Suprapubic skin (tissue), 4 donors: Measurements from ENCODE around the gene ROBO2.

ENCODE experiments used
- CTCF ChIP-seq, 2 donors: fragments of 200-600 bp in 1 of 2; fragments of 450-650 bp in 1 of 2; sonication (generic) in 1 of 2; IDR thresholded peaks; one replicate each; pipeline ENCODE4 v1.5.1; 2016 to 2019; ENCODE audit warnings: antibody characterized with exemption in 2 of 2, mild to moderate bottlenecking in 1 of 2, moderate library complexity in 1 of 2
- POLR2A ChIP-seq, 2 donors: fragments of 450-650 bp; IDR thresholded peaks; one replicate each; pipeline ENCODE4 v1.6.1; 2017; ENCODE audit warnings: antibody characterized with exemption in 2 of 2, mild to moderate bottlenecking in 2 of 2, moderate library complexity in 2 of 2
- POLR2AphosphoS5 ChIP-seq, 3 donors: sonication (generic); formaldehyde crosslinking; IDR thresholded peaks; one replicate each; pipeline ENCODE4 v1.6.1; 2017; ENCODE audit warnings: antibody characterized with exemption in 3 of 3

DNA sequence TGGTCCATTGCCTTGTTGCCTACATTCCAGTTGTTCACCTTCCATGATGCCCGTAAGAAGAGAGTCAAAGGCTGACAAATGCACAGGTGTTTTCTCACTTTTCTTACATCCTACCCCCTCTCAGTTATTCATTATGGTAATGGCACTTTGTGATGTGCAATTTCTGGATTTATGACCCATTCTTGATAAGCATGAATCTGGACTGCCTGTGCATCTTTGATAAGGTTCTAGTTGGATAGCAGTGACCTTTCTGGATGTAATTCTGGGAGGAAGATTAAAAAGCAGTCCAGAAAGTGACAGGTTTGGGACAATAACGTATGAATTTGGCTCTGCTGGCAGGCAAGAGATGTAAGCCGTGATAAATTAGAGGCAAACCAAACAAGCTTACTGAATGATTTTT lies 101.5 kb downstream of the ROBO2 start:
- TF ChIP-seq POLR2A (IDR thresholded peaks at IDR 0.05) (no peak), CTCF (IDR thresholded peaks at IDR 0.05) (no peak), POLR2AphosphoS5 (IDR thresholded peaks at IDR 0.05) (no peak)
